ENCODE measurements around the gene BSN.

The BSN gene

GRCh38 chr3:49518441-49518840 lies 35.8 kb upstream of the BSN start:
- no peak overlapping the region for H2AFZ ChIP-seq (ENCODE audit: low read length)
- no peak overlapping the region for H2BK15ac ChIP-seq (ENCODE audit: low read length)
- peak overlapping the region; percentile 87 for H3K27ac ChIP-seq (replicated peaks; ENCODE audit: low read length)
- peaks cover 29 to 77% of the 10 kb centered on the region in 2 donors for H3K36me3 ChIP-seq (replicated peaks in 1 of 2; ENCODE audit: control insufficient read depth in 2 of 2, insufficient read depth in 2 of 2, low read length in 2 of 2)
- H3K27me3 ChIP-seq (ENCODE audit: control insufficient read depth in 3 of 3, insufficient read depth in 3 of 3, low read depth in 1 of 3, low read length in 3 of 3), result no peaks in the 10 kb centered on the region
- no peak overlapping the region for H3K4me2 ChIP-seq (ENCODE audit: insufficient read depth, low read length, poor library complexity, severe bottlenecking)
- H3K4me3 ChIP-seq (ENCODE audit: low read length in 2 of 2), result no peak overlapping the region
- H4K91ac ChIP-seq (ENCODE audit: low read depth, low read length, poor library complexity), result no peak overlapping the region
- H3K9ac ChIP-seq (ENCODE audit: low read depth, low read length, poor library complexity), result no peak overlapping the region
- H2BK120ac ChIP-seq (ENCODE audit: low read depth, low read length), result no peak overlapping the region
- peaks cover 14 to 21% of the 10 kb centered on the region in 2 donors for H3K4me1 ChIP-seq (ENCODE audit: control insufficient read depth in 2 of 2, insufficient read depth in 1 of 2, low read depth in 1 of 2, low read length in 2 of 2)
- no peak overlapping the region for H2BK12ac ChIP-seq (ENCODE audit: low read length)
- no peak overlapping the region for H3K4ac ChIP-seq (ENCODE audit: low read length)
- no peak overlapping the region for H2BK5ac ChIP-seq (ENCODE audit: low read length)
- no peaks in the 10 kb centered on the region for H3K9me3 ChIP-seq (replicated peaks in 1 of 2; ENCODE audit: control insufficient read depth in 2 of 2, insufficient read depth in 1 of 2, low read depth in 1 of 2, low read length in 2 of 2)
- no CpG with 5 or more reads among the region's 5 CpGs for WGBS, 2 donors (ENCODE audit: extremely low coverage in 2 of 2, insufficient read length in 2 of 2, insufficient replicate concordance in 1 of 2)
- no peak overlapping the region for H3K23ac ChIP-seq (ENCODE audit: low read depth, low read length, poor library complexity)
- DNase-seq (ENCODE audit: low spot score), result no peak
- H3K14ac ChIP-seq (ENCODE audit: low read length), result no peak overlapping the region
- H4K8ac ChIP-seq (ENCODE audit: low read depth, low read length), result no peak overlapping the region
- no peak overlapping the region for H2AK5ac ChIP-seq (ENCODE audit: low read depth, low read length)
- H3K18ac ChIP-seq (ENCODE audit: low read length), result no peak overlapping the region
- H3K79me1 ChIP-seq (ENCODE audit: low read depth, low read length), result peaks cover 13% of the 10 kb centered on the region

- H3K4me1 ChIP-seq (ENCODE audit: control insufficient read depth in 2 of 2, insufficient read depth in 1 of 2, low read depth in 1 of 2, low read length in 2 of 2), result peaks cover 14 to 22% of the 10 kb centered on the region in 2 donors
- H2BK5ac ChIP-seq (ENCODE audit: low read length), result no peak overlapping the region
- H3K23ac ChIP-seq (ENCODE audit: low read depth, low read length, poor library complexity), result no peak overlapping the region
- no peak overlapping the region for H2AFZ ChIP-seq (ENCODE audit: low read length)
- H4K8ac ChIP-seq (ENCODE audit: low read depth, low read length), result no peak overlapping the region
- H3K4me2 ChIP-seq (ENCODE audit: insufficient read depth, low read length, poor library complexity, severe bottlenecking), result peak overlapping the region; percentile 32
- no peak overlapping the region for H3K14ac ChIP-seq (ENCODE audit: low read length)
- no peak overlapping the region for H2BK15ac ChIP-seq (ENCODE audit: low read length)
- no peak overlapping the region for H3K18ac ChIP-seq (ENCODE audit: low read length)
- no peak overlapping the region for H3K4me3 ChIP-seq (ENCODE audit: low read length in 2 of 2)
- no peak overlapping the region for H3K4ac ChIP-seq (ENCODE audit: low read length)
- H2BK12ac ChIP-seq (ENCODE audit: low read length), result no peak overlapping the region
- no peak overlapping the region for H3K9ac ChIP-seq (ENCODE audit: low read depth, low read length, poor library complexity)
- WGBS, 2 donors (ENCODE audit: extremely low coverage in 2 of 2, insufficient read length in 2 of 2, insufficient replicate concordance in 1 of 2), result no CpG with 5 or more reads among the region's 6 CpGs
- H3K36me3 ChIP-seq (replicated peaks in 1 of 2; ENCODE audit: control insufficient read depth in 2 of 2, insufficient read depth in 2 of 2, low read length in 2 of 2), result peaks cover 30 to 77% of the 10 kb centered on the region in 2 donors
- H3K79me1 ChIP-seq (ENCODE audit: low read depth, low read length), result peaks cover 13% of the 10 kb centered on the region
- H2AK5ac ChIP-seq (ENCODE audit: low read depth, low read length), result no peak overlapping the region
- no peak overlapping the region for H4K91ac ChIP-seq (ENCODE audit: low read depth, low read length, poor library complexity)
- H2BK120ac ChIP-seq (ENCODE audit: low read depth, low read length), result no peak overlapping the region
- peak; percentile 43 for DNase-seq (ENCODE audit: low spot score)
- H3K27ac ChIP-seq (replicated peaks; ENCODE audit: low read length), result peak overlapping the region; percentile 87
- no peaks in the 10 kb centered on the region for H3K27me3 ChIP-seq (ENCODE audit: control insufficient read depth in 3 of 3, insufficient read depth in 3 of 3, low read depth in 1 of 3, low read length in 3 of 3)
- no peaks in the 10 kb centered on the region for H3K9me3 ChIP-seq (replicated peaks in 1 of 2; ENCODE audit: control insufficient read depth in 2 of 2, insufficient read depth in 1 of 2, low read depth in 1 of 2, low read length in 2 of 2)
Observed at GRCh38 chr3:49519296-49519695, 35.0 kb upstream of the BSN start.

DNA sequence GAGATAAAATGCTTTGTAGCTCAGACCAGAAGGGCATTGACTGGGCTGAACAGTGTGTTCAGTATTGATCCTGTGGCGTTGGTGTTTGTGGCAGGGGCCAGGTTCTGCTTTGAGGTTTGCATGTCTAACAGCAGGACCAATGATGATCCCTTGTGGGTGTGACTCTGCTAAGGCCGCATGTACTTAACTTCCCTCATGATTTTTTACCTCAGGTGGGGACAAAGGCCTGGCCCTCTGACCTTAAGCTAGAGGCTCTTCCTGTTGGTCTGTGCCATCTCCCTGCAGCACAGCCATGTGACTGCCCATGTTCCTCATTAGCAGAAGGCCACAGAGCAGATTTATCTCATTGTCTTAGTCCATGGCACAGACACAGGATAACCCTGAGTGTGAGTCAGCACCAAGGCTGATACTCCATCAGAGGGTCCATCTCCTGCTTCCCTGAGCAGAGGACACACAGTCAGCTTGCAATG lies 34.3 kb upstream of the BSN start:
- Histone ChIP-seq H3K9ac (ENCODE audit: low read depth, low read length, poor library complexity) (no peak overlapping the region), H3K18ac (ENCODE audit: low read length) (peak overlapping the region; percentile 1), H3K36me3 (replicated peaks in 1 of 2; ENCODE audit: control insufficient read depth in 2 of 2, insufficient read depth in 2 of 2, low read length in 2 of 2) (peaks cover 29 to 77% of the 10 kb centered on the region in 2 donors), H3K4me1 (ENCODE audit: control insufficient read depth in 2 of 2, insufficient read depth in 1 of 2, low read depth in 1 of 2, low read length in 2 of 2) (peaks cover 14 to 22% of the 10 kb centered on the region in 2 donors), H3K4me2 (ENCODE audit: insufficient read depth, low read length, poor library complexity, severe bottlenecking) (no peak overlapping the region), H4K8ac (ENCODE audit: low read depth, low read length) (no peak overlapping the region), H3K9me3 (replicated peaks in 1 of 2; ENCODE audit: control insufficient read depth in 2 of 2, insufficient read depth in 1 of 2, low read depth in 1 of 2, low read length in 2 of 2) (no peaks in the 10 kb centered on the region), H2AFZ (ENCODE audit: low read length) (no peak overlapping the region), H4K91ac (ENCODE audit: low read depth, low read length, poor library complexity) (no peak overlapping the region), H3K23ac (ENCODE audit: low read depth, low read length, poor library complexity) (no peak overlapping the region), H2BK5ac (ENCODE audit: low read length) (no peak overlapping the region), H2AK5ac (ENCODE audit: low read depth, low read length) (no peak overlapping the region), H3K4me3 (ENCODE audit: low read length in 2 of 2) (no peak overlapping the region), H2BK120ac (ENCODE audit: low read depth, low read length) (no peak overlapping the region), H3K4ac (ENCODE audit: low read length) (no peak overlapping the region), H3K79me1 (ENCODE audit: low read depth, low read length) (peaks cover 15% of the 10 kb centered on the region), H3K14ac (ENCODE audit: low read length) (peak overlapping the region; percentile 10), H2BK12ac (ENCODE audit: low read length) (no peak overlapping the region), H3K27ac (replicated peaks; ENCODE audit: low read length) (peak overlapping the region; percentile 38), H2BK15ac (ENCODE audit: low read length) (peak overlapping the region; percentile 2), H3K27me3 (ENCODE audit: control insufficient read depth in 3 of 3, insufficient read depth in 3 of 3, low read depth in 1 of 3, low read length in 3 of 3) (no peaks in the 10 kb centered on the region)
- no peak for DNase-seq (ENCODE audit: low spot score)
- WGBS, 2 donors (ENCODE audit: extremely low coverage in 2 of 2, insufficient read length in 2 of 2, insufficient replicate concordance in 1 of 2), result no CpG with 5 or more reads among the region's 2 CpGs

- WGBS, 2 donors (ENCODE audit: extremely low coverage in 2 of 2, insufficient read length in 2 of 2, insufficient replicate concordance in 1 of 2), result no CpG with 5 or more reads among the region's 5 CpGs
- Histone ChIP-seq H4K91ac (ENCODE audit: low read depth, low read length, poor library complexity) (no peak overlapping the region), H2BK5ac (ENCODE audit: low read length) (peak overlapping the region; percentile 22), H3K4me2 (ENCODE audit: insufficient read depth, low read length, poor library complexity, severe bottlenecking) (no peak overlapping the region), H3K27me3 (ENCODE audit: control insufficient read depth in 3 of 3, insufficient read depth in 3 of 3, low read depth in 1 of 3, low read length in 3 of 3) (no peaks in the 10 kb centered on the region), H2AFZ (ENCODE audit: low read length) (no peak overlapping the region), H2BK12ac (ENCODE audit: low read length) (no peak overlapping the region), H2AK5ac (ENCODE audit: low read depth, low read length) (no peak overlapping the region), H3K4me3 (ENCODE audit: low read length in 2 of 2) (no peak overlapping the region), H2BK120ac (ENCODE audit: low read depth, low read length) (no peak overlapping the region), H3K4ac (ENCODE audit: low read length) (no peak overlapping the region), H3K36me3 (replicated peaks in 1 of 2; ENCODE audit: control insufficient read depth in 2 of 2, insufficient read depth in 2 of 2, low read length in 2 of 2) (peaks cover 19 to 48% of the 10 kb centered on the region in 2 donors), H3K9me3 (replicated peaks in 1 of 2; ENCODE audit: control insufficient read depth in 2 of 2, insufficient read depth in 1 of 2, low read depth in 1 of 2, low read length in 2 of 2) (no peaks in the 10 kb centered on the region), H3K27ac (replicated peaks; ENCODE audit: low read length) (no peak overlapping the region), H3K79me1 (ENCODE audit: low read depth, low read length) (peaks cover 16% of the 10 kb centered on the region), H4K8ac (ENCODE audit: low read depth, low read length) (no peak overlapping the region), H3K4me1 (ENCODE audit: control insufficient read depth in 2 of 2, insufficient read depth in 1 of 2, low read depth in 1 of 2, low read length in 2 of 2) (peaks cover 10 to 12% of the 10 kb centered on the region in 2 donors), H3K14ac (ENCODE audit: low read length) (no peak overlapping the region), H3K23ac (ENCODE audit: low read depth, low read length, poor library complexity) (no peak overlapping the region), H2BK15ac (ENCODE audit: low read length) (no peak overlapping the region), H3K9ac (ENCODE audit: low read depth, low read length, poor library complexity) (no peak overlapping the region), H3K18ac (ENCODE audit: low read length) (no peak overlapping the region)
- no peak for DNase-seq (ENCODE audit: low spot score)
Observed at GRCh38 chr3:49523756-49524747, 30.2 kb upstream of the BSN start.

Data from neuronal stem cell (in vitro differentiated cells).